Activated effector memory CD4-positive, alpha-beta T cell treated with anti-CD3 and anti-CD28 coated beads, Interleukin-2, amount 50 U/mL, for 16 hours (primary cell): ENCODE results near the gene PLCL1.
"Not testable (repeated sequence)": the region's sequence is repeated elsewhere in the genome, so short reads cannot be mapped to it uniquely, and the experiment has no call there.

Experiments
- DNase-seq: peaks from one replicate; pipeline ENCODE4 v3.0.0-alpha.2; 2020

PLCL1 gene

GRCh38 chr2:198008230-198008629 lies 203.8 kb downstream of the PLCL1 start:
- no peak for DNase-seq

GRCh38 chr2:198012025-198012424 lies 207.6 kb downstream of the PLCL1 start:
- DNase-seq: no peak

GRCh38 chr2:198016243-198016642 lies 211.8 kb downstream of the PLCL1 start:
- DNase-seq: no peak

GRCh38 chr2:198017068-198017467 lies 212.7 kb downstream of the PLCL1 start:
- no peak for DNase-seq

- DNase-seq: no peak
Observed at GRCh38 chr2:198028955-198029354, 224.6 kb downstream of the PLCL1 start.

GRCh38 chr2:198029576-198029975 lies 225.2 kb downstream of the PLCL1 start:
- not testable (repeated sequence) for DNase-seq

- no peak for DNase-seq
Observed at GRCh38 chr2:198033626-198034025, 229.2 kb downstream of the PLCL1 start.

GRCh38 chr2:198036029-198036879 lies 231.9 kb downstream of the PLCL1 start:
- DNase-seq: no peak

GRCh38 chr2:198040835-198041234 lies 236.4 kb downstream of the PLCL1 start:
- no peak for DNase-seq

- no peak for DNase-seq
Observed at GRCh38 chr2:198042189-198042588, 237.8 kb downstream of the PLCL1 start.

- no peak for DNase-seq
Observed at GRCh38 chr2:198044777-198045176, 240.4 kb downstream of the PLCL1 start.

- DNase-seq: no peak
Observed at GRCh38 chr2:198045227-198045626, 240.8 kb downstream of the PLCL1 start.

GRCh38 chr2:198052741-198053140 lies 248.3 kb downstream of the PLCL1 start:
- DNase-seq: no peak

GRCh38 chr2:198053148-198053547 lies 248.8 kb downstream of the PLCL1 start:
- DNase-seq: no peak

GRCh38 chr2:198053776-198054175 lies 249.4 kb downstream of the PLCL1 start:
- no peak for DNase-seq

- peak; percentile 78 for DNase-seq
Observed at GRCh38 chr2:198054299-198054698, 249.9 kb downstream of the PLCL1 start.

GRCh38 chr2:198055716-198056115 lies 251.3 kb downstream of the PLCL1 start:
- no peak for DNase-seq

- DNase-seq: no peak
Observed at GRCh38 chr2:198056836-198057235, 252.4 kb downstream of the PLCL1 start.

- DNase-seq: no peak
Observed at GRCh38 chr2:198059800-198060199, 255.4 kb downstream of the PLCL1 start.

GRCh38 chr2:198060277-198060676 lies 255.9 kb downstream of the PLCL1 start:
- DNase-seq: no peak

GRCh38 chr2:198062826-198063225 lies 258.4 kb downstream of the PLCL1 start:
- no peak for DNase-seq

- no peak for DNase-seq
Observed at GRCh38 chr2:198063242-198063641, 258.8 kb downstream of the PLCL1 start.

GRCh38 chr2:198065322-198065721 lies 260.9 kb downstream of the PLCL1 start:
- DNase-seq: no peak

GRCh38 chr2:198066597-198066996 lies 262.2 kb downstream of the PLCL1 start:
- DNase-seq: no peak

- no peak for DNase-seq
Observed at GRCh38 chr2:198072655-198073054, 268.3 kb downstream of the PLCL1 start.
